IMR-90 (cell line): ENCODE measurements around the gene CIROP. TPM values are rescaled to one million over a fixed set of nuclear protein-coding genes. Genes with fewer than 3 reads are reported as not detected.

Experiments
- ATAC-seq: fragments of 200-7000 bp; cut with Tn5 transposase; 2 replicates; pipeline ENCODE4 v1.9.1; 2020; ENCODE audit warnings: low read depth, mild to moderate bottlenecking, moderate library complexity
- BruUV-seq: library from RNA; stranded (reverse); fragments of 400-500 nt; replicated peaks from 2 replicates; lab custom pipeline; 2021; lab: Mats Ljungman, UMichigan
- CTCF ChIA-PET: fragments of 300-600 bp; formaldehyde crosslinking; extraction: SDS; loops from one replicate; lab custom pipeline; 2021; ENCODE audit warnings: antibody characterized with exemption; lab: Yijun Ruan, JAX
- POLR2A ChIA-PET: fragments of 300-600 bp; sonication (Branson Sonifier 250); formaldehyde crosslinking; loops from one replicate; lab custom pipeline; 2022; ENCODE audit warnings: antibody characterized with exemption; ENCODE audit not compliant: unreplicated experiment; lab: Charles Lee
- DNase-seq: peaks from one replicate; pipeline ENCODE4 v3.0.0; 2013
- H2AFZ ChIP-seq: replicated peaks from 2 replicates; pipeline ENCODE3; 2013; ENCODE audit warnings: low read length, mild to moderate bottlenecking; ENCODE audit not compliant: poor library complexity
- H2AK5ac ChIP-seq: 2 replicates; pipeline ENCODE4 v1.6.1; 2013; ENCODE audit warnings: low read depth, low read length, inconsistent platforms
- H2AK9ac ChIP-seq: replicated peaks from 2 replicates; pipeline ENCODE3; 2013; ENCODE audit warnings: mild to moderate bottlenecking, low read depth, low read length, moderate library complexity; ENCODE audit not compliant: poor library complexity
- H2BK120ac ChIP-seq: 2 replicates; pipeline ENCODE4 v1.6.1; 2013; ENCODE audit warnings: low read depth, low read length, inconsistent platforms
- H2BK15ac ChIP-seq: 3 replicates; pipeline ENCODE4 v1.6.1; 2013; ENCODE audit warnings: low read depth, low read length, inconsistent platforms
- H2BK20ac ChIP-seq: 2 replicates; pipeline ENCODE4 v1.6.1; 2013; ENCODE audit warnings: low read depth, mild to moderate bottlenecking, inconsistent platforms, low read length, moderate library complexity
- H2BK5ac ChIP-seq: 2 replicates; pipeline ENCODE4 v1.6.1; 2013; ENCODE audit warnings: mild to moderate bottlenecking, low read depth, low read length, inconsistent platforms; ENCODE audit not compliant: poor library complexity, severe bottlenecking
- H3K14ac ChIP-seq: replicated peaks from 2 replicates; pipeline ENCODE4 v1.6.1; 2013; ENCODE audit warnings: low read depth, low read length, inconsistent platforms
- H3K18ac ChIP-seq: 2 replicates; pipeline ENCODE4 v1.6.1; 2013; ENCODE audit warnings: low read depth, low read length, control low read depth
- H3K23ac ChIP-seq: 2 replicates; pipeline ENCODE4 v1.6.1; 2013; ENCODE audit warnings: low read depth, low read length, inconsistent platforms
- H3K27ac ChIP-seq: 2 replicates; pipeline ENCODE4 v1.5.1; 2013; ENCODE audit warnings: mild to moderate bottlenecking, control low read depth, low read length; ENCODE audit not compliant: insufficient read depth
- H3K27me3 ChIP-seq: 2 replicates; pipeline ENCODE4 v1.6.1; 2013; ENCODE audit warnings: low read length; ENCODE audit not compliant: control insufficient read depth, insufficient read depth
- H3K36me3 ChIP-seq: 2 replicates; pipeline ENCODE4 v1.6.1; 2013; ENCODE audit warnings: low read length, mixed read lengths; ENCODE audit not compliant: control insufficient read depth, insufficient read depth
- H3K4ac ChIP-seq: 2 replicates; pipeline ENCODE4 v1.6.1; 2013; ENCODE audit warnings: low read depth, low read length, inconsistent platforms
- H3K4me1 ChIP-seq: 2 replicates; pipeline ENCODE4 v1.6.1; 2013; ENCODE audit warnings: low read length, mixed read lengths; ENCODE audit not compliant: control insufficient read depth, insufficient read depth
- H3K4me2 ChIP-seq: 2 replicates; pipeline ENCODE4 v1.6.1; 2013; ENCODE audit warnings: low read depth, mild to moderate bottlenecking, control low read depth, low read length, moderate library complexity
- H3K4me3 ChIP-seq: 2 replicates; pipeline ENCODE4 v1.5.1; 2013; ENCODE audit warnings: low read depth, mild to moderate bottlenecking, control low read depth, low read length, moderate library complexity; ENCODE audit not compliant: insufficient read depth
- H3K56ac ChIP-seq: 2 replicates; pipeline ENCODE4 v1.6.1; 2013; ENCODE audit warnings: low read length, inconsistent platforms; ENCODE audit not compliant: insufficient read depth; ENCODE audit errors: extremely low read depth
- H3K79me1 ChIP-seq, 2 experiments: 2 replicates each; pipeline ENCODE4 v1.6.1; 2013; ENCODE audit warnings: low read length in 2 of 2, inconsistent platforms in 1 of 2, low read depth in 1 of 2
- H3K9ac ChIP-seq: 2 replicates; pipeline ENCODE4 v1.6.1; 2013; ENCODE audit warnings: low read depth, low read length, control low read depth
- H3K9me1 ChIP-seq: 2 replicates; pipeline ENCODE4 v1.6.1; 2013; ENCODE audit warnings: low read length, inconsistent platforms; ENCODE audit not compliant: insufficient read depth
- H3K9me3 ChIP-seq: 2 replicates; pipeline ENCODE4 v1.6.1; 2013; ENCODE audit warnings: low read length; ENCODE audit not compliant: control insufficient read depth, insufficient read depth
- H4K20me1 ChIP-seq: 2 replicates; pipeline ENCODE4 v1.6.1; 2013; ENCODE audit warnings: low read length, inconsistent platforms; ENCODE audit not compliant: insufficient read depth
- H4K5ac ChIP-seq: 2 replicates; pipeline ENCODE4 v1.6.1; 2013; ENCODE audit warnings: mild to moderate bottlenecking, low read depth, low read length, control low read depth
- H4K8ac ChIP-seq, 2 experiments: 2 replicates each; pipeline ENCODE4 v1.6.1; 2013; ENCODE audit warnings: low read depth in 2 of 2, low read length in 2 of 2, control low read depth in 1 of 2, inconsistent platforms in 1 of 2
- H4K91ac ChIP-seq: 2 replicates; pipeline ENCODE4 v1.6.1; 2013; ENCODE audit warnings: low read depth, low read length, inconsistent platforms; ENCODE audit not compliant: insufficient read depth
- MAFK ChIP-seq: IDR thresholded peaks from 2 replicates; pipeline ENCODE4 v1.6.1; 2012; ENCODE audit warnings: low read depth, low read length, improper control_type of control experiment
- NFE2L2 ChIP-seq: fragments of 150-350 bp; IDR thresholded peaks from 2 replicates; pipeline ENCODE4 v1.6.1; 2016; ENCODE audit warnings: low read depth, mild to moderate bottlenecking, low read length
- POLR2A ChIP-seq: IDR thresholded peaks from 2 replicates; pipeline ENCODE4 v1.6.1; 2012; ENCODE audit warnings: mild to moderate bottlenecking, low read depth, low read length
- RAD21 ChIP-seq: IDR thresholded peaks from 2 replicates; pipeline ENCODE4 v1.6.1; 2012; ENCODE audit warnings: low read length, improper control_type of control experiment
- RFX5 ChIP-seq: IDR thresholded peaks from 2 replicates; pipeline ENCODE4 v1.8.0; 2012; ENCODE audit warnings: low read depth, mild to moderate bottlenecking, low read length, moderate library complexity
- WGBS, 2 experiments: methylation state at CpG; one replicate each; pipeline versions ENCODE4 v1.1.5 to v1.1.7; 2013; ENCODE audit warnings: missing lambda C conversion rate in 2 of 2; ENCODE audit not compliant: insufficient read length in 1 of 2; ENCODE audit errors: extremely low coverage in 2 of 2; 5-methylcytosine and 5-hydroxymethylcytosine counted together
- dilution Hi-C: fragments of 300-500 bp; cut with HindIII; formaldehyde crosslinking; loops from one replicate; pipeline ENCODE4 v1.14.3; 2018; ENCODE audit warnings: low sequenced_read_pairs; ENCODE audit not compliant: unreplicated experiment
- in situ Hi-C: fragments of 300-500 bp; cut with MboI; formaldehyde crosslinking; loops from 3 replicates; pipeline ENCODE4 v1.14.3; 2019; ENCODE audit warnings: low sequenced_read_pairs, inconsistent platforms, mixed read lengths
- intact Hi-C: fragments of 100-400 bp; cut with micrococcal nuclease; formaldehyde crosslinking; loops from 2 replicates; pipeline ENCODE4 v1.10.0; 2022
- polyA plus RNA-seq, 3 experiments: library from polyadenylated mRNA; depleted of rRNA; stranded (reverse); fragments of >200 nt; gene quantifications; 2 replicates each; pipeline ENCODE4 v1.2.3, GENCODE V29; 2012; ENCODE audit warnings: low replicate concordance in 1 of 3
- total RNA-seq: library from RNA; depleted of rRNA; stranded (reverse); fragments of >200 nt; gene quantifications from 2 replicates; pipeline ENCODE4 v1.2.3, GENCODE V29; 2012
- TF ChIP-seq, protein P1 (sequence below): conservative IDR thresholded peaks from 2 replicates; pipeline ENCODE4 v1.5.1; 2012; ENCODE audit warnings: mild to moderate bottlenecking, low read depth, low read length, improper control_type of control experiment

CIROP gene
- total and polyA plus RNA-seq, 2 of the 4 experiments (the other 2 are of a cell fraction): 0.31 to 0.36 TPM

DNA sequence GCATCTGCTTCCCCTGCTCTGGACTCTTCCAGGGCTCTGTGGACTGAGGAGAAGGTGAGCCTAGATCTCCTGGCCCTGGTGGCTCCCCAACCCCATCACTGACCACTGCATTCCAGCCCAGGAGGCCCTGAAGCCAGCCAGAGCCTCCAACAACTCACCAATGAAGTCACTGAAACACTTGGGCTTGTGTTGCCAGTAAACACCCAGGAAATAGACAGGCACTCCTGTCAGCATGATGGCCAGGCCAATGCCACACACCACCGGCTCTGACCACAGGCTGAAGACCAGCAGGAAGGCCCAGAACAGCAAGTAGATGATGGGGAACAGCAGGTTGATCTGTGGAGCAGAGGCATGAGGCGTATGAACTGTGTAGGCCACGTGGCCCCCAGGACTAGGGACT, 23.1 kb upstream of the CIROP start:
- no peak overlapping the region for H3K18ac ChIP-seq
- peak overlapping the region; percentile 33 for H2AFZ ChIP-seq
- no peak overlapping the region for H3K4ac ChIP-seq
- no peak overlapping the region for H3K9ac ChIP-seq
- H3K9me3 ChIP-seq: no peaks in the 10 kb centered on the region
- H2AK5ac ChIP-seq: no peak overlapping the region
- no peak overlapping the region for H3K27ac ChIP-seq
- H3K4me2 ChIP-seq: no peak overlapping the region
- H2BK120ac ChIP-seq: no peak overlapping the region
- no peaks in the 10 kb centered on the region for H3K79me1 ChIP-seq
- WGBS, 2 experiments: 60% methylated on average over 1 of the region's 3 CpGs; no CpG with 5 or more reads in 1 of the 2 experiments
- no peak for ATAC-seq
- dilution Hi-C loops: no loop called here
- no peak overlapping the region for H4K91ac ChIP-seq
- H2AK9ac ChIP-seq: no peak overlapping the region
- no peak overlapping the region for H3K14ac ChIP-seq
- no peaks in the 10 kb centered on the region for H4K20me1 ChIP-seq
- no peak overlapping the region for H2BK20ac ChIP-seq
- no peak overlapping the region for H2BK5ac ChIP-seq
- CTCF ChIA-PET: no interaction called here
- no peaks in the 10 kb centered on the region for H3K36me3 ChIP-seq
- intact Hi-C loops: no loop called here
- BruUV-seq: no TSS peak
- no peaks in the 10 kb centered on the region for H3K4me1 ChIP-seq
- H4K8ac ChIP-seq: no peak overlapping the region
- in situ Hi-C loops: loop anchor here (5.0 kb wide), 1 partner anchor 54 kb away; the partner anchor contains the start of gene SLC7A8
- no peak overlapping the region for H3K4me3 ChIP-seq
- POLR2A ChIA-PET: no interaction called here
- H3K27me3 ChIP-seq: peaks cover 29% of the 10 kb centered on the region
- no peak overlapping the region for H2BK15ac ChIP-seq
- no peak overlapping the region for H3K23ac ChIP-seq
- H3K9me1 ChIP-seq: no peaks in the 10 kb centered on the region
- TF ChIP-seq POLR2A (no peak), NFE2L2 (no peak), MAFK (no peak), RFX5 (no peak), RAD21 (no peak)
- TF ChIP-seq, protein P1, sequence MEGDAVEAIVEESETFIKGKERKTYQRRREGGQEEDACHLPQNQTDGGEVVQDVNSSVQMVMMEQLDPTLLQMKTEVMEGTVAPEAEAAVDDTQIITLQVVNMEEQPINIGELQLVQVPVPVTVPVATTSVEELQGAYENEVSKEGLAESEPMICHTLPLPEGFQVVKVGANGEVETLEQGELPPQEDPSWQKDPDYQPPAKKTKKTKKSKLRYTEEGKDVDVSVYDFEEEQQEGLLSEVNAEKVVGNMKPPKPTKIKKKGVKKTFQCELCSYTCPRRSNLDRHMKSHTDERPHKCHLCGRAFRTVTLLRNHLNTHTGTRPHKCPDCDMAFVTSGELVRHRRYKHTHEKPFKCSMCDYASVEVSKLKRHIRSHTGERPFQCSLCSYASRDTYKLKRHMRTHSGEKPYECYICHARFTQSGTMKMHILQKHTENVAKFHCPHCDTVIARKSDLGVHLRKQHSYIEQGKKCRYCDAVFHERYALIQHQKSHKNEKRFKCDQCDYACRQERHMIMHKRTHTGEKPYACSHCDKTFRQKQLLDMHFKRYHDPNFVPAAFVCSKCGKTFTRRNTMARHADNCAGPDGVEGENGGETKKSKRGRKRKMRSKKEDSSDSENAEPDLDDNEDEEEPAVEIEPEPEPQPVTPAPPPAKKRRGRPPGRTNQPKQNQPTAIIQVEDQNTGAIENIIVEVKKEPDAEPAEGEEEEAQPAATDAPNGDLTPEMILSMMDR: no peak
- H3K56ac ChIP-seq: no peak overlapping the region
- DNase-seq: no peak
- no peak overlapping the region for H4K5ac ChIP-seq
